Measurements from ENCODE around the gene RPS2. TPM values are rescaled to one million over a fixed set of nuclear protein-coding genes. Genes with fewer than 3 reads are reported as not detected.

Gene RPS2
- total RNA-seq, 1 donor from 2014 or later: 1,364 TPM

DNA sequence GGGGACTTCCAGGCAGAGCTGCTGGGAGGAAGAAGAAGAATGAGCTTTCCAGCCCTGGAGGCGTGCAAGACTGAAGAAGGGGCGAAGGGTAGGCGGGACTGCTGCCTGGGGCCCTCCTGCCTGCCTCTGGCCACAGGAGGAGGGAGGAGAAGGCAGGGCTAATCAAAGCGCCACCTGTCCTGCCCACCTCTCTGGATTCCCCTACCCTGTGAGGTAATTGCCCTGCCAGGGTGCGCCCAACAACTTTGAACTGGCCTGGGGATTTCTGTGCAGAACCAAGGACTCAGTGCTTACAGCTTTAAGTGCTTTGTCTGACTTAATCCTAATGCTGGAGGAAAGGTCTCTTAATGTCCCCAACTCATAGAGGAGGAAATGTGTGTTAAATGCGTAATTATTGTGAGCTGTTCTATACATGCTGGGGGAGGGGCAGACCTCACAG, 16.8 kb upstream of the RPS2 start, which contains the start of gene NOXO1:
Gene NOXO1, minus strand, starts transcription at position 72 of the 439 bp plus-strand sequence. CDS start 290 bp downstream, outside the sequence.
- DNase-seq: no peak

DNA sequence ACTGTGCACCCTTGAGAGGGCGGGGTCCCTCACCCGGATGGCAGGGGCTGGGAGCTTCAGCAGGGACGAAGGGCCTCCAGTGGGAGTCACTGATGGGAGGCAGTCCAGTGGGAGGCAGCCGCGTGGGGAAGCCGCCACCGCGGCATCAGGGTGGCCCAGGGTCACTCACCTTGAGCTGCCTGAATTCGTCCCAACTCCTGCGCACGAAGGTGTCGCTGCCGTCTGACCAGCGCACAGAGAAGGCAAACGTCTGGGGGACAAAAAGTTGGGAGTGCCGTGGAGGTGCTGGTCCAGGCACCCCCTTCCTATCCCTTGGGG, 16.1 kb upstream of the RPS2 start:
- DNase-seq: no peak

DNA sequence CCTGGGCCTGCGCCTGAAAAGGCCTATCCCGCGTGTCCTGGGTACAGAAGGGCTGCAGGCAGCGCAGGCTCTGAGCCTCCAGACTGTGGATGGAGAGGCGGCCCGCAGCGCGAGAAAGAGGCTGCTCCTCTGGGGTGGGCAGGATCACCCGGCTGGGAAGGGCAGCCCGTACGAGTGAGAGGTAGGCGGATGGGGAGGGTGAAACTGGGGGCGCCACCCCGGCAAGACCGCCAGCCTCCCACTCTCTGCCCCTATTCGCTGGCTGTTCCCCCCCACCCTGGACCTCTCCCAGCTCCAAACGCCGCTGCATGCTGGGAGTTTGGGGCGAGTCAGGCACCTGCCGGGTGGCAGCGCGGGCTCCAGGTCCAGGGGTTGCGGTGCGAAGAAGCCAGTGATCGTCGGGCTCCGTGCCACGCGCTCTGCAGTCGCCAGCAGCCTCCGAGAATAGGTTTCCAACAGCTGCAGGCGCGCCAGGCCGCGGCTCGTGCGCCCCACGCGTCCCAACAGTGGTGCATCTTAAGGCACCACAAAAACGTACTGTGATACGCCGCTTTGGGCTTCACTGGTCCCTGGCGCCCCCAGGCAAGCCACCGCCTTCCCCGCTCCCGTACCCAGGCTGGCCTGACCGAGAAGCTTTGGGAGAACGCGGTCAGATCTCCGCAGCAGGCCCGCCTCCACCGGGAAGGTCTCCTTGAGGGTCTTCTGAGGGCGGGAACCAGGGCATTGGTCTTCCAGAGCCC, 15.6 kb upstream of the RPS2 start:
- DNase-seq: no peak

DNA sequence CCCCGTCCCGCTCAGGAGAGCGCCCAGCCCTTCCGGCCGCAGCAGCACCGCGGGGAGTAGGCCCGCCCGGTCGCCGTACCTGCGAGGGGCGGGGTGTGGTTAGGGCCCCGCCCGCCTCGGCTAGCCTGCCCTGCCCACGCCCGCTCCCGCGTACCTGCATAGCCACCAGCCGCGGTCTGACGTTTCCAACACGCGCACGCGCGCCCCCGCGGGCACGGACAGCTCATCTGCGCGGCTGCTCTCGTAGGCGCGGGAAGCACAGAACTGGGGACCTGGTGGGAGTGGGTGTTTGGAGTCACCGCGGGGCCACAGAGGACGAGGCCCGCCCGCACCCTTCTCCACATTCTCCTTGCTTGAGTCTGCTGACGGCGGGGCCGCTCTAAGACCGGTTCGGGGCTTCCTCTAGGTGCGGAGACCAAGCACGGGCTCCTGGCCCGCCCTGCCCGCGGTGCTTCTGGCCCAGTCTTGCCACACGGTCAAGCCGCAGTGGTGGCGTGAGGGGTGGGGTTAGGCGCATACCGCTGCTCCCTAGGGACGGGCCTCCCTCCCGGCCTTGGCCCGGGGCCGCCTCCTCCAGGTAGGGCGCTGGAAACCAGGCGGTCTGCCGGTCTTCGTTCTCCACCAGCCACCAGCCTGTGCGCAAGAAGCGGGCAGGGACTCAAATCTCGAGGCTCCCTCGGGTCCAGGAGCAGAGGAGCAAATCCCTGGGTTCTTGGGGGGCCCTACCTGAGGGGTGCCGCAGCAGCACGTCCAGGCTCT, 14.8 kb upstream of the RPS2 start:
- DNase-seq: no peak

DNA sequence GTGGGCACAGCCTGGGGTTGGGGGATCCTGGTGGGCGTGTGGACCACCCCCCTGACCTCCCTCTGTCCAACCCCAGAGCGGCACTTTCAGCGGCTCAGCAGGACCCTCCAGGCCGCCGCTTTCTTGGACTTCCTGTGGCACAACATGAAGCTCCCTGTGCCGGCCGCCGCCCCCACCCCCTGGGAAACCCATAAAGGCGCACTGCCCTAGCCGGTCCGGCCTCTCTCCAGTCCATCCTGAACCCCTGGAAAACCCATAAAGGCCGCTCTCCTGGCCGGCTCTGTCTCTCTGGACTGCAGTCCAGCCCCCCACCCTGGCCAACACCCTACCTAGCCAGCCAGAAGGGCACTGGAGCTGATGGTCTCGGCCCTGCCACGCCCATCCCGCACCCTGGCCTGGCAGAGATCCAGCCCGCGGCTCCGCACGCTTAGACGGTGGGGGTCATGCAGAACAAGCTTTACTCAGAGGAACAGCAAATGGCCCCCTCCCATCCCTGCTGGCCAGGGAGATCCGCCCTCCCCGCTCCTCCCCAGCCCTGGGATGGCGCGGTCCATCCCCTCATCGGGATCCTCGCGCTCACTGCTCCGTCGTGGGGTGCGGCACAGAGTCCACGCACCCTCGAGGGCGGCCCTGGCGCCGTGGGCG, 14.0 kb upstream of the RPS2 start:
- no peak for DNase-seq

DNA sequence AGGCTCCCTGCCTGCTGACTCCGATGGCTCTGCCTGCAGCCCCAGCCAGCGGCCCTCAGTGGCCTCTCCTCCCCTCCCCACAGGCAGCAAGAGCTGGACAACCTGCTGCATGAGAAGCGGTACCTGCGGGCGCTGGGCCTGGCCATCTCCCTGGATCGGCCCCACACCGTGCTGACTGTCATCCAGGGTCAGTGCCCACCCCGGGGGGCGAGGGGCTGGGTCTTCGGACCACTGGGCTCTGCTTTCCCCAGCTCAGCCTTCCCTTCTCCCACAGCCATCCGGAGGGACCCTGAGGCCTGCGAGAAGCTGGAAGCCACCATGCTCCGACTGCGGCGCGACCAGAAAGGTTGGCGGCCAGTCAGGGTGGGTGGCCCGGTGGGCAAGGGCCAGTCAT, 13.2 kb upstream of the RPS2 start:
- no peak for DNase-seq

DNA sequence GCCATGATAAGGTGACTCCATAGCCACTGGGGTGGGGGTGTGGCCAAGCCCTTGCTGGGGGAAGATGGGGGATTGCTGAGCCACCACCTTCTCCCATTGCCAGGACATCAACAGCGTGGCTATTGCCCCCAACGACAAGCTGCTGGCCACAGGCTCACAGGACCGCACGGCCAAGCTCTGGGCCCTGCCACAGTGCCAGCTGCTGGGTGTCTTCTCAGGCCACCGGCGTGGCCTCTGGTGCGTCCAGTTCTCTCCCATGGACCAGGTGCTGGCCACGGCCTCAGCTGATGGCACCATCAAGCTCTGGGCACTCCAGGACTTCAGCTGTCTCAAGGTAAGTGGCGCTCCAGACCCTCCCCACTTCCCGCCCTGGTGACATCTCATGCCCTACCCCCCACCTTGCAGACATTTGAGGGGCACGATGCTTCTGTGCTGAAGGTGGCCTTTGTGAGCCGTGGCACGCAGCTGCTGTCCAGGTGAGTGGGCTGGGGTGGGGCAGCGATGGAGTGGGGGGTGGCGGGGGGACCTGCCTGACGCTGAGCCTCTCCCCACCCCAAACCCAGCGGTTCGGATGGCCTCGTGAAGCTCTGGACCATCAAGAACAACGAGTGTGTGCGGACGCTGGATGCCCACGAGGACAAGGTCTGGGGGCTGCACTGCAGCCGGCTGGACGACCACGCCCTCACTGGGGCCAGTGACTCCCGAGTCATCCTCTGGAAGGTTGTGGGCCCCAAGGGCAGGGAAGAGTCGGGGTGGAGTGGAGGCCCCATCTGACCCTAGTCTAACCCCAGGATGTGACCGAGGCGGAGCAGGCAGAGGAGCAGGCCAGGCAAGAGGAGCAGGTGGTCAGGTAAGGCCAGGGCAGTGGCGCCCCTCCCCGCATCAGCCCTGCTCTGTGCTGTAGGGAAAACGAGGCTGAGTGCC, 12.6 kb upstream of the RPS2 start:
- DNase-seq: no peak

DNA sequence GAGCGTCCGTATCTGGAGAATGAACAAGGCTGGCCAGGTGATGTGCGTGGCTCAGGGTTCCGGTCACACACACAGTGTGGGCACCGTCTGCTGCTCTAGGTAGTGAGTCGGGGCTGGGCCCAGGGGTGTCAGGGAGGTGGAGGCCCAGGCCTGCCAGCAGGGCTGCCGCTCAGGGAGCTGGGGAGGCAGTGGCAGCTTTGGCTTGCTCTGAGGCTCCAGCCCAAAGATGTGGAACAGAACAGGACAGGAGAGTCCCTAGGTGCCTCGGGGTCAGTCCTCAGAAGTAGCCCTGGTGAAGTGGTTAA, 11.5 kb upstream of the RPS2 start:
- no peak for DNase-seq

DNA sequence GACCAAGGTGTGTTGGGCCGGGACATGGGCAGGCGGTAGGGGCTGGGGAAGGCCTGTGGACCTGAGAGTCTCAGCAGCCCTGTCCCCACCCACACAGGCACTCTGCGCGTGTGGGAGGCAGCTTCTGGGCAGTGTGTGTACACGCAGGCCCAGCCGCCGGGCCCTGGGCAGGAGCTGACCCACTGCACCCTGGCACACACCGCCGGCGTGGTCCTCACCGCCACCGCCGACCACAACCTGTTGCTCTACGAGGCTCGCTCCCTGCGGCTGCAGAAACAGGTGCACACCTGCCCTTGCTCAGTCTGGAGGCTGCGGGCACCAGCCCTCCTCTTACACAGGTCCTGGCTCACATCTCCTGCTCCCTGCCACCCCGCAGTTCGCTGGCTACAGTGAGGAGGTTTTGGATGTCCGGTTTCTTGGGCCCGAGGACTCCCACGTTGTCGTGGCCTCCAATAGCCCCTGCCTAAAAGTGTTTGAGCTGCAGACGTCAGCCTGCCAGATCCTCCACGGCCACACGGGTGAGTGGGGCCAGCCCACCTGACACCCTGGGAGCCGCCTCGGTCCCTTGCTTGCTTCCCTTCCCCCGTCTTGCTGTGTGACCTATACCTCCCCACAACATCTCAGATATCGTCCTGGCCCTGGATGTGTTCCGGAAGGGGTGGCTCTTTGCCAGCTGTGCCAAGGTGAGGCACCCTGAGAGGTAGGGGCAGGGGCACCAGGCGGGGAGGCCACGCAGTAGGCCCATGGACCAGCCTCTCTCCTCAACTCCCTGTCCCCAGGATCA, 11.0 kb upstream of the RPS2 start:
- no peak for DNase-seq

DNA sequence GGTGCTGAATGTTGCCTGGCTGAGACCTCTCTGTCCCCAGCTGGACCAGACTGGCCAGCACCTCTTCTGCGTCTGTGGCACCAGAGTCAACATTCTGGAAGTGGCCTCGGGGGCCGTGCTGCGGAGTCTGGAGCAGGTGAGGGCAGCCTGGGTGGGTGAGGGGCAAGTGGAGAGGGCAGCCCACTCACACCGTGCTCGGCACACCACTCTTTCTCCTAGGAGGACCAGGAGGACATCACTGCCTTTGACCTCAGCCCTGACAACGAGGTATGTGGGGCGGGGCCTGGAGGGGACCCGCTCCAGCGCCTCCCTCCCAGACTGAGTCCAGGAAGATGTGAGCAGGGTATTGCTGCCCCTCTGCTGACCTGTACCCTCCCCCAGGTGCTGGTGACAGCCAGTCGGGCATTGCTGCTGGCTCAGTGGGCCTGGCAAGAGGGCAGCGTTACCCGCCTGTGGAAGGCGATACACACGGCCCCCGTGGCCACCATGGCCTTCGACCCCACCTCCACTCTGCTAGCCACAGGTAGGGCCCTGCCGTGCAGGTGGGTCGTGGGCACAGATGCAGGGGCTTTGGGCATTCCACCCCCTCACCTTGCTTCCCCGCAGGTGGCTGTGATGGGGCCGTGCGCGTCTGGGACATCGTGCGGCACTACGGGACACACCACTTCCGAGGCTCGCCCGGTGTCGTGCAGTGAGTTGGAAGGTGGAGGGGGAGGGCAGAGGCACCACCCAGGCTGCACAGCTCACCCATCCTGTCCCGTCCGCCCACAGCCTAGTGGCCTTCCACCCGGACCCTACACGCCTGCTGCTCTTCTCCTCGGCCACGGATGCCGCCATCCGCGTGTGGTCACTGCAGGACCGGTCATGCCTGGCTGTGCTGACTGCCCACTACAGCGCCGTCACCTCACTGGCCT, 9.8 kb upstream of the RPS2 start:
- no peak for DNase-seq

DNA sequence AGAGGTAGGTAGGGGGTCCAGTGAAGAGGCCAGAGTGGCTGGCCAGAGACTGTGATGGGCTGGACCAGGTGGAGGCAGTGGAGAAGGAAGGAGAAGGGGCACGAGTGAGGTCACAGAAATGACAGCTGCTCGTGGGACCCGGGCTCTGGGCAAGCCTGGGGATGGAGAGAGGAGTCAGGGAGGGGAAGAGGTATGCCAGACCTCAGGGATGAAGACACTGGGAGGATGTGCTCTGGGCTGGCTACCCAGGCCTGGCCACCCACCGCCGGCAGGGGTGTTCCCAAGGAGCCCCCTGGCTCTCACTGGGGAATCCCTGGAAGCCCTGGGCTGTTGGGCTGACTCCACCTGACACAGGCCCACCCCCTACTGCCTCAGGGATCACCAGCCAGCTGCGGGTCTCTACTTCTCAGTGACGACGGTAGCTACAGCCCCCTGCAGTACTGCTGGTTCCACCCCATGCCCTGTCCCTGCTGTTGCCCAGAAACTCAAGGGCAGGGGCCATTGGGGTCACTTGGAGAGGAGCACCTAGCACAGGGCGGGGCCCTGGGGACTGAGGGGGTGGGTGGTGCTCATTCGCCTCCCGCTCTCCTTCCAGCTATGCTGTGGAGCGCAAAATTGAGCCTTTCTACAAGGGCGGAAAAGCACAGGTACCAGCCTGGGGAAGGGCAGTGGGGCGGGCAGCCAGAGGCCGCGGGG, 9.0 kb upstream of the RPS2 start:
- DNase-seq: no peak

DNA sequence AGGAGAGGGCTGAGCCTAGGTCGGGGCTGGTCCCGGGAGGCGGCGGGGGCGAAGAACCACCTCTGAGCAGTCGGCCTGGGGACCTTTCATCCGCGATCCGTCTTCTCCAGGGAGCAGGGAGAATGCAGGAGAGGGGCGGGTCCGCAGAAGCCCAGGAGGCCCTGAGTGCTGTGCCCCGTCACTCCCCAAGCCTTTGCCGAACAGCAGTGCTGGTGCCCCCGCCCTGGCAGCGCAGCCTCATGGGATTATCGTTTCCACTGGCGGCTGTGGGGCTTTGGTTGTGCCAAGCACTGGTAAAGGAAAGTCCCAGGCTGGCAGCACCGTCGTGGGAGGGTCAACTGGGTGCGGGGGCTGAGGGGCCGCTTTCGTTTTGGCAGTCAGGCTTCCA, 7.9 kb upstream of the RPS2 start:
- no peak for DNase-seq

DNA sequence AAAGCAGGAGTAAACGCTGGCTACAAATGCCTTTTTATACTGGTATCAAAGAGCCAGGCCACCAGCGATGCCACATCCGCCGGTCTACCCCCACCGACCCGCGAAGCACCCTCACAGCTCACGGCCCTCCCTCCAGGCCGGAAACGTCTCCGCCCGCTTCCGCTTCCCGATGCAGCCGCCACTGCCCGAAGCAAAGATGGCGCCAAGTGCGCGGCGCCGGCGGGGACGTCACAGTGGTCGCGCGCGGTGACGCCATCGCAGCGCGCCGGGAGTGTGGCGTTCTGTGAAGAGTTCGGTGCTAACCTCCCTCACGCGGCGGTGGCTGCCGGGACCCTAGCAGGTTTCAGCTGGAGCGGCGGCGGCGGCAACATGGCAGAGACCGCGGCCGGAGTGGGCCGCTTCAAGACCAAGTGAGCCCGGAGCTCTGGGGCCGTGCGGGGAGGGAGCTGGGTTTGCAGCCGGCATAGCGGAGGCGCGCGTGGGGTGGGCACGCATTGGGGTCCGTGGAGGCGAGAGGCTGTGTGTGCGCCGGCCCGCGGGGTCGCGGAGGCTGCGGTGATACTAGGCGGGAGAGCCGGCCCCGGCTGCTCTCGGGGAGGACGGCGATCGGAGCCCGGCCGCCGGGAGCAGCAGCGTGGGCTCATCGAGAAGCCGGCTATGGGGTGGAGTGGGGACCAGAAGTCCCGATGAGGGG, 7.3 kb upstream of the RPS2 start, which contains the start of gene TBL3:
Gene TBL3, plus strand, starts transcription at position 258 of the 694 bp plus-strand sequence. Its CDS starts 112 bp downstream, at position 370.
- peak; percentile 93 for DNase-seq

DNA sequence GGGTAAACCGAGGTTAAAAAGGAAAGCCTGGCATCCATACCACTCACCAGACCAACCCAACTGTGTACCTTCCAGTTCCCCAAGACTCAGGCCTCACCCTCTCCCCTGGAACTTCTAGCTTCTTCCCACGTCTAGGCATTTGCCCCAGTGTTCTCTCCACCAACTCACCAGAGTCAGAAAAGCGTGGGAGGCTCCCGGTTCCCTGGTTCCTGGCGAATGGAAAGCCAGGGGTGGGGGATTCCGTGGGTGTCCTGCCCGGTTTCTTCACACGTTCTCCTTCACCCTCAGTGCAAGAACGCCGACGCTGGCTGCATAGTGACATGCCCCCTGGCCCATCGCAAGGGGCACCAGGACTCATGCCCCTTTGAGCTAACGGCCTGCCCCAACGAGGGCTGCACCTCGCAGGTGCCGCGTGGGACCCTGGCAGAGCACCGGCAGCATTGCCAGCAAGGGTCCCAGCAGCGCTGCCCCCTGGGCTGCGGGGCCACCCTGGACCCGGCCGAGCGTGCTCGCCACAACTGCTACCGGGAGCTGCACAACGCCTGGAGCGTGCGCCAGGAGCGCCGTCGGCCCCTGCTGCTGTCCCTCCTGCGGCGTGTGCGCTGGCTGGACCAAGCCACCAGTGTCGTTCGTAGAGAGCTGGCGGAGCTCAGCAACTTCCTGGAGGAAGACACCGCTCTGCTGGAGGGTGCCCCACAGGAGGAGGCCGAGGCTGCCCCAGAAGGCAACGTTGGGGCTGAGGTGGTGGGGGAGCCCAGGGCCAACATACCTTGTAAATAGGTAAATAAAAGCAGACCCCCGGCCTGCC, 3.7 kb upstream of the RPS2 start:
- no peak for DNase-seq

DNA sequence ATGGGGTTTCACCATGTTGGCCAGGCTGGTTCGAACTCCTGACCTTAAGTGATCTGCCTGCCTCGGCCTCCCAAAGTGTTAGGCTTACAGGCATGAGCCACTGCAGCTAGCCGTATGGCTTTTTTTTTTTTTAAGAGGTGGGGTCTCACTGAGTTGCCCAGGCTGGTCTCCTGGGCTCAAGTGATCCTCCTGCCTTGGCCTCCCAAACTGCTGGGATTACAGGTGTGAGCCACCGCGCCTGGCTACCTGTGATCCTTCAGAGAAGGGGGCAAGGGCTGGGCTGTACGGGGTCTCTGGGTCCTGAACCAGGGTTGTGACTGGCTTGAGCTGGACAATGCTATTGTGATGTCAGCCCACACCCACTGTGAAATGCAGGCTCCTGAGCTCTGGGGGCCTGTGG, 1.8 kb upstream of the RPS2 start, which contains the start of gene RNF151:
Gene RNF151, plus strand, starts transcription at position 397 of the 400 bp plus-strand sequence. CDS start 26 bp downstream, outside the sequence.
- no peak for DNase-seq

DNA sequence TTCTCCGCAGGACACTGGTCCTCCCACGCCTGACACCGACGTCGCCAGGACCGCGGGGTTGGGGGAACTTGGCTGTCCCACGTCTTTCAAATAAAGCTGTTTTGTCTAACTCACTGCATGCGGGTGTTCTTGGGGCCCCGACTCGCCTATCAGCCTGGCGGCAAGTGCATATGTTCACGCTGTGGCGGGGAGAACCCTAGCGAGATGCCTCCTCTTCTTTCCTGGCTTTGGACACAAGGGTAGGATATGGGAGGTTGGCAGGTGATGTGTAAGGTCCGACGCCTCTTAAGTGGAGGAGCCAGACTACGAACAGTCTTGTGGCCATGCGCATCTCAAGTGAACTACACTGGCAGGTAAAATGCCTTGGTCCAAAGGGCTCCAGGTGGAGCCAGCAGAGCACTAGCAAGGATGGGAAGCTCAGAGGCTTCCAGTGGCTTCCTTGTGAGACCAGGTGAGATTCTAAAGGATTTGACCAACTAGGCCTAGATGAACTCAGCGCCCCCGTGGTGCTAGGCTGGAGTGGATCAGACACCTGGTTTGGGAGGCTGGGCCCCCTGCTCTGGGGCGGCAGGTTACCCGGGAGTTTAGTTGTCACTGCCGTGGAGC, 873 bp upstream of the RPS2 start:
- DNase-seq: no peak

DNA sequence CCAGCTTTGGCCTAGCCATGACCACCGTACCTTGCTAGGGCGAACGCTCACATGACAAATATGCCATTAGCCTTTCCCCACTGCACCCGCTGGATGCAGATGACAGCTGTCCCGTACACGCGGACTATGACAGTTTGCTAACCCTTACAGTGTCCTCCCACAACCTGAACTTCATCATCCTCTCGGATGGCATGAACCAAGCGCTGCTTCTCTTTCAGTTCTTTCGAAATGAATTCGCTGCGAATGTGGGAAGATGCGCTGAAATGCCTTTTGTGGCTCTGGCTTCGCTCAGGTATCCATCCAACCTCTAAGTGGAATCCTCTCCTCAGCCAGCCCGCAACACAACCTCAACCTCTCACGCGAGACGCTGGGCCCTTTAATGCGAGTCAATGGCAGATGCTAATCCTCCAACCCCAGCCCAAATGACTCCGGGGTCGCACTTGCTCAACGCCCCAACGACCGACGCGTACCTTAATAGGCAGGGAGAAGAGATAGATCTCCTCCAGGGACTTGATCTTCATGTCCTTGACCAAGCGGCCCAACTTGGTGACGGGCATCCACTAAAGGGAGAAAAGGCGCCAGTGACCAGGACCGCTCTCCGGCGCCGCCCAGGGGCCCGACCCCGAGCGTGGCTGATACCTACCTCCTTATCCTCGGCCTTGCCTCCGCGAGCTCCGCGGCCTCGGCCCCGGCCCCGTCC, 670 bp downstream of the RPS2 start:
- DNase-seq: no peak
